HT1080 (cell line): Measurements from ENCODE around the gene INMT. TPM values are rescaled to one million over a fixed set of nuclear protein-coding genes. Genes with fewer than 3 reads are reported as not detected.

ENCODE experiments used
- DNase-seq: peaks from one replicate; pipeline ENCODE4 v3.0.0-alpha.2; 2015; ENCODE audit warnings: low read depth
- total RNA-seq: library from RNA; depleted of rRNA; stranded (reverse); fragments of >200 nt; shearing (Covaris generic); gene quantifications from 2 replicates; pipeline ENCODE4 v1.2.3, GENCODE V29; 2014

INMT gene
- total RNA-seq, 1 experiment from 2014 or later: not detected

DNA sequence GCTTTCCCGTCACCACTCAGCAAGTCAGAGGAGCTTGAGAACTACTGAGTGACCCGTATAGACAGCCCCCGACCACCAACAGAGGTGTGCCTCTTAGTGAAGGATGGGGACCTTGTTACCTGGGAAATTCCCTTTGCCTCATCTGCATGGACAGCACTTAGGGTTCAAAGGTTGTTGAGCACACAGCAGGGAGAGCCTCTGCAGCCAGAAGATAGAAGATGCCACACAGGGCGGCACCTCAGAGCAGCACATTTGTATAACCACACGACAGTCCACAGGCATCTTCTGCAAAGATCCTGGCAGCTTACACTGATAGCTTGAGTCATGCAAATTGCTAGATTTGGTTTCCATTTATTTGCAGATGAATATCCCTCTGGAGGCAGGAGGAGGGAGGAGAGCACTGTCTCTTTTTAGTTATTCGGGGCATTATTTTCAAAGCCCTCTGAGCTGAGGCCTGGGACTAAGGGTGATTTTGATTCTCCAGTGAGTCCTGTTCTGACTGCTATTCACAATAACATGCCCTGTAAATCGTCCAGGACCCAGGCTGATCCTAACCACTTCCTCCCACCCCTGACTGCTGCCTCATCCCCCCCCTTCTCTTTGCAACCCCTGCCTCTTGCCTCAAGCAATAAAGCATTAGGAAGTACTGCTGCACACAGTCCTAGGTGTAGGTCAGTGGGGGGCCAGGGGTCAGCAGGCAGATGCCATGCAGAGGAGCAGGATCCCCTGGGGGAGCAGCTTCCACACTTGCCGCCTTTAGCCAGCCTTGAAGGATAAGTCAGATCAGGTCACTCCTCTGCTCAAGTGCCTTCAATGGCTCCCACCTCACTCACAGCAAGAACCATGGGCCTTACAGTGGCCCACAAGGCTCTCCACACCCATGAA is 24.6 kb upstream of the INMT start:
- no peak for DNase-seq

DNA sequence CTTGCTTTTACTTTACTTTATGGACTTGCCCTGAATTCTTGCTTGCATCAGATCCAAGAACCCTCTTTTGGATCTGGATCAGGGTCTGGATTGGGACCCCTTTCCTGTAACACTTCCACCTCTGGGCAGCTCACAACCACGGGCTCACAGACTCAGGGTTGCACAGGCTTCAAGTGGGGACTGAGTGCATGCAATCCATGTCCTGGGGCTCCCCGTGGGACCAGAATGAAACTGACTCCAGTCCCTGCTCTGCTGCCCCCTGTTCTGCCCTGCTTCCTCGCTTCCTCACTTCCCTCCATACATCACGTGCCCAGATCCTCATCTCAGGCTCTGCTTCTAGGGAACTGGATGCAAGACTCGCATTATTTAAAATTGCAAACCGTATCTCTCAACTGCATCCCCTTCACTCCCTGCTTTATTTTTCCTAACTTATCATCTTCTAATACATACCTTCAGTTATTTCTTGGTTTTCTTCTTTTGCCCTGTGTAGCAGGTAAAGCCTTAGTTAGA is 23.3 kb upstream of the INMT start:
- no peak for DNase-seq

DNA sequence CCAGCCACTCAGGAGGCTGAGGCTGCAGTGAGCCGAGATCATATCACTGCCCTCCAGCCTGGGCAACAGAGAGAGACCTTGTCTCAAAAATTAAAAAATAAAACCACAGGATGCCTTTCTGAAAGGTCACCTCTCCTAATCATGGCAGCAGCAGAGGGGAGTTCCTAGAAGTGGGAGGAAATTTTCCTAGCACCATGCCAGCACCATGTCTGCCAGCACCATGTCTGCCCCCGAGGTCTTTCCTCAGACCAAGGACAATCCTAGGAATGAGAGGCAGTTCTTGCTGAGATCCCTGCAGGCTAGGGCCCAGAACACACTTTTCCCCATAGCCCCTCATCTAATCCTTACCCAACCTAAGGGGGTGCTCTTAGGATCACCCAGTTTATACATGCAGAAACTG is 22.3 kb upstream of the INMT start:
- no peak for DNase-seq

DNA sequence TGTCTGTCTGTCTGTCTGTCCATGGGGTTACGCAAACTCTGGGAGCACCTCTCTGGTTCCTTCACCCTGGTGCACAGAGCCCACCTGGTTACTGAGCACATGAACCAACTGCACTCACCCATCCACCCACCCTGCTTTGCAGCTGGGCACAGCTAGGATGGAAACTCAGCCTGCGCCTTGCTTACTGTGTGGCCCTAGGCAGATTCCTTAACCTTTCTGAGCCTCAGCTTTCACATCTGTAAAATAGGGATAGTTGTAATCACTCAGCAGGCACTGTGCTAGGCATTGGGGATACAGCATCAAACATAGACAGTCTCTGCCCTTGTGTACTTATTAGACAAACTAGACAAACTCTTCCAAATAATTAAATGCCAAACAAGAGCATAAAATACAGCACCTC is 21.8 kb upstream of the INMT start:
- DNase-seq: no peak

DNA sequence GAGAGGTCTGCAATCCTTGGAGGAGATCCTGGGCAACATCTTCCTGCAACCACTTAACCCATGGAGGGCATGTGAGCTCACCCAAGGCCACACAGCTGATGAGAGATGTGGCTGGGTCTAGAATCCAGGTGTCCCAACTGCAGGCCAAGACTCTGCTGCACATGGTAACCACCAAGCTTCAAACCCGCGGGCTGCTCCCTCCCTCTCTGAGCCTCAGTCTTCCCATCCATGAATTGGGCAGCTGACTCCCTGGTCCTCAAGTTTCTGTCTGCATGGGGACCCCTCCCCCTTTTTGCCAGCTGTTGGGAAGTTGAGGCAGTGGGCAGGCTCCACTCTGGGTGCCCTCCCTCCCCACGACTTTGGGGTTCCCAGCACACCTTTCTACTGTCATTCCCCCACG is 20.9 kb upstream of the INMT start:
- no peak for DNase-seq

DNA sequence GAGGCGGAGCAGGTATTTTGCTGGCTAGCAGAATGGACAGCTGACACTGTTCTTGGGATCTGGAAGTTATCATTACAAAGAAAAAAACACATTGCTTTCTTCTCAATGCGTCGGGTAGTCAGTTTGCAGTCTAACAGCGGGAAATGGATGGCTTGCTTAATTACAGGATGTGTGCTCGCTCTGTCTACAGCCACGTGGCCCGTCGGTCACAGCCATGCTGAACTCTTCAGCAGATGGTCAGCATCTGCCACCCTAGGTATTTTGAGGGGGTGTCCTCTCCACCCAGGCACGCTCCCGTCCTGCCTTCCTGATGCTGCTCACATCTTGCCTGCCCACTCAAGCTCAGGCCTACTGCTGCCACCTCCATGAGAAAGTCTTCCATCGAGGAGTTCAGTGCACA is 20.4 kb upstream of the INMT start:
- no peak for DNase-seq

DNA sequence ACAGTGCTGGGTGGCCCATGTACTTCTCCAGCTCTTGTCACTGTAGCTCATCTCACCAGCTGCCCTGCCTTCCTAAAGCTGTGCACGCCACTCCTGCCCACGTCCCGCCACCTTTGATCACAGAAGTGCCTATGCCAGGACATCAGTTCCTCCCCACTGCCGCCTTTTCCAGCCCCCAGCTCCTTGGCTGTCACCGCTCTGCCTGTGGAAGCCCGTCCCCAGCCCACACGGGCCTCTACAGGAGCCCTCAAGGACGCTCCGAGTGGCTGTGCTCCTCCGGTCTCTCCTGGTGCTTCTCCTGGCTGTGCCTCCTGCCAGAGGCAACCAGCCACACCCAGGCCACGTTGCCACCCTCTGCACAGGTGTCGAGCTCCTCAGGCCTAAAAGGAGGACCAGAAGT is 19.3 kb upstream of the INMT start:
- no peak for DNase-seq

DNA sequence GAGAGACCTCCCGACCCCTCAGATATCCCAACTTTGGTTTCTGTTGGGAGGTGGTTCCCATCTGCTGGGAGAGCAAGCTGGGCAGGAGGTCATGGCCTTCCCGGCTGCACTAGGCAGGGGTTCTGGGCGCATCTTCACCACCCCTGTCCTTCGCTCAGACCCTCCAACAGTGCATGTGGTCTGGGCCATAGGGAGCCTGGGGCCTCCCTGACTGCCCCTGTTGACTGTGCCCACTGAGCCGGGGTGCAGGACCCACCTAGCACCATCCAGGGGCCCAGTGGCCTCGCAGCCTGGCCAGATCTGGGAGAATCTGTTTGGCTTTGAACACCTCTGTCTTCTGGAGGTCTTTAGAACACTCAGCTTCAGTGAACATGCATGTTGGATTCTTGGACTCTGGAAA is 18.7 kb upstream of the INMT start:
- no peak for DNase-seq

DNA sequence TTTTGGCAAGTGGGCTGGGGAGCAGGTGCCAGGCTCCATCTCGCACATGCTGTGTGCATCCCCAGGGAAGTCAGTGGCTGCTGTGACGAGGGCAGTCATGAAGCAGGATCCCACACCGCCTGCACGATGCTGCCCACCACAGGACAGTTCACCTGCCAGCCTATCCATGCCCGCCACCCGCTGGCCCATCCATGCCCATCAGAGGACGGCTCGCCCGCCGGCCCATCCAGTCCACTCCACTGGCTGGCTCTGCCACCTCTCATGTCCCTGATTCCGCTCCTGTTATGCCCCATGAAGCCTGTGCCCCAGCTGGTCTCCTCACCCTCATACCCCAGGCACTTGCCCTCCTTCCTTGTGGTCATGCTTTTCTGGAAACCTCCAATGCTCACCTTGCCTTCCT is 18.2 kb upstream of the INMT start:
- no peak for DNase-seq

DNA sequence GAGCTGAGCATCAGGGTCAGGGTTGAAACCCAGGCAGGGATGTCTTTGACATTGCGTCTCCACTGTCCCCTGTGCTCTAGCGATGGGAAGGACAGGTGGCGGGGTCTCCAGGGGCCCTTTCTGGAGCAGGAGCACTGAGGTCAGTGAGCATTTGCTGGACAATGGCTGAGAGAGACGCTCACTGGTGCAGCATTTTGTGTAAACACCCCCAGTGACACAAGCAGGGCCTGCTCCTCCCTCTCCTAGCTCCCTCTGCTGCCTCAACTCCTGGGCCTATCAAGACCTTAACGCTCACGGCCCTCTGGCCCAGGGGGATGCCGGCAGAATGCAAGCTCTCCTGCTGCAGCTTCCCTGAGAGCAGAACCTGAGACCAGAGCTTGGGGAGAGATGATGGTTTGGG is 17.4 kb upstream of the INMT start:
- no peak for DNase-seq

DNA sequence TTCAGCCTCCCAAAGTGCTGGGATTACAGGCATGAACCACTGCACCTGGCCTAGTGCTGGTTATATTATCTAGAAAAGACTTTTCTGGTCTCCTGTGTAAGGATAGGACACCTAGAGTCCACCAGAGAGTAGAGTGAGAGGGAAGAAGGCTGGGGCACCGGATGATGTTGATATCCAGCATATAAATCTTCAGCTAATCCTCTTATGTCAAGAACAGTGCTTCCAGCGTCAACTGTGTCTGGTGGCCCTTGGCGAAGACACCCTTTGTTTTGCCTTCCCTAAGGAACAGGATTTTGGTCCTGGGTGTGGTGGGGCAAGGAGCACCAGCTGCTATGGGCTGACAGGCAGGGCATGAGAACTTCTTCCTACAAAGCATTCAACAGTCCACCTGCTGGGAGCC is 16.3 kb upstream of the INMT start:
- DNase-seq: no peak

DNA sequence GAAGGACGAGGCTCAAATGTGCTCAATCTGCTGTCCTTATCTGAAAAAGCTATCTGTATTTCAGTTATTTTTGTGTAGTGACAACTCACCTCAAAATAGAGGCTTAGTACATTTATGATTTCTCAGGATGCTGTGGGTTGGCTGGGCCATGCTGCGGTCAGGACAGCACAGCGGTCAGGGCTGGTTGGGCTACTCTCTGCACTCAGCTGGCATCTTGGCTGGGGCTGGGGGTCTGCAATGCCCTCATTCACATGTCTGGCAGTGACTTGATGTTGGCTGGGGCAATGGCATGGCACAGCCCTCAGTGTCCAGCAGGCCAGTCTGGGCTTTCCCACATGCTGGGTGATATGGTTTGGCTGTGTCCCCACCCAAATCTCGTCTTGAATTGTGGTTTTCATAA is 15.6 kb upstream of the INMT start:
- DNase-seq: no peak

DNA sequence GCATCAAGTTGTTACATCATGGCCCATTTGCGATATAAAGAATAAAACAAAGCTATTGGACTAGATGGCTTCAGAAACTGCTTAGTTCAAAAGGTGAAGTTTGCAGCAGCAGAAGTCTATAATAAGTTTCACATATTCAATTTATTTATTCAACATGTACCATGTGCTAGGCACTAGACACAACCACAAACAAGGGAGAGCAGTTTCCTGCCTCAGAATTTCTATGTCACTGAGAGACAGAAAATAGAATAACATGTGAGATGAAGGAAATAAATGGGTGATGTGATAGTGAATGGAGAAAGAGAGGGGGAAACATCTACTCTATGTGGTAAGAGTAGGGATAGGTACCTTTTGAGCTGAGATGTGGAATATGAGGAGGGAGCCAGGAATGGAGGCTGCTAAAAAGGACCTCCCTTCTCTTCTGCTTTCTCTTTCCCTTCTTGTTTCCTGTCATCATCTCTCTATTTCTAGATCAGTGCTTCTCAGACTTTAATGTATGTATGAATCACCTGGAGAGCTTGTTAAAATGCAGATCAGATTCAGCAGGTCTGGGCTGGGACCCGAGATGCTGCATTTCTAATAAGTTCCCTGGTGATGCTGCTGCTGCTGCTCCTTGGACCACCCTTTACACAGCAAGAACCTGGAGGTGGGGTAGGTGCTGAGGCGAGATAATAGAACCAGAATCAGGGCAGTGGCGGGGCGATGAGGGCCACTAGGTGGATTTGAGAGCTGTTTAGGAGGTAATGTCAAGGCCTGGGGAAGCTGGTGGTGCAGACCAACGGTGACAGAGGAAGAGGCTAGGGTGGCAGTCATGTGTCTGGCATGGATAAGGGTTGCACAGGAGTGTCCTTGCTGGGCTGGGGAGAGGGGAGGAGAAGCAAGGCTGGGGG is 13.7 kb upstream of the INMT start:
- no peak for DNase-seq

DNA sequence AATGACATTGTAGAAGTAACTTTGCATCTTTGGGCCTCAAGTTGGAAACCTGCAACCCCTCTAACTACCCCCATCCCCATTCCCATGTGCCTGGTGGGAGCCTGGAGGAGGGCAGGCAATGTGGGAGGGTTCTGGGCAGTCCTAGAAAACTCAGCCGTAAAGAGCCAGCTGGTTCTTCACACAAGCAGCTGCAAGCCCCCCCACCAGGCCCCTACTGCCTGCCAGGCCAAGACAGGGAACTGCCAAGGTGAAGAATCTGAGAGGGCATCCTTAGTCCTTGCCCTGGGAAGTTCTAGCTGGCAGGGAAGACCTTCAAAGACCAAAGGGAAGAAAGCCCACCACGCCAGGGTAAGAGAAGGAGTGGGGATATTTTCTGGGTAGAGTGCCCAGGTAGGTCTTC is 12.2 kb upstream of the INMT start:
- DNase-seq: no peak

DNA sequence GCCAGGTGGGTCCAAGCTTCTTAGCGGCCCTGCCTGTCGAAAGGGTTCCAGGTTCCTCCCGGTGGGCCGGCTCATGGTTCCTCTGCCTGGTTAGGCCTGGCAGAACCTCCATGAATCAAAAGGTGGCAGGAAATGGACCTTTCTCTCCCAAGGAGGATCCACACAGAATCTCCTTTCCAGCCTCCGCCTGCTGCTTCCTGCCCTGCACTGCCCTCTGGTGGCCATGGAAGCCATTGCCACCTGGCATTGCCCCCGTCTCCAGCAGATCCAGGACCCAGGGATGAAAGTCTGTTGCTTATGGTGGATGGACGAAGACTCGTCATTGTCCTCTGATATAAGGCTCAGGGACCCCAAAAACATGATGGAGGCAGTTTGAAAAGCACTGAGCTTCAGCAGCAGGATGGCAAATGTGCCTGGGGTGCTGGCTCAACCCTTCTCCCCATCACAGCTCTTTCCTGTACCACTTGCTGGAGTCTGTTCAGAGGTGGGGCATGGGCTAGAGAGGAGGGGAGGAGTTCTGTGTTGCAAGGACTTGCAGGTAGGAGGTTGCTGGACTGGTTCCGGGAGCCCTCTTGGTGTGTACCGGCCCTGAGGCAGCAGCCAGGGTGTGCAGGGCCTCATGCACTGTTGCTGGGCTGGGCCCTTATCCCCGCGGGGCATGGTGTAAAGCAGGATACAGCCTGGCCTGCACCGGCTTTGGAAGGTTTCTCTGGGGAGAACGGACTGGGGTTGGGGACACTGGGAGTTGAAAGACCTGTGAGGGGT is 11.3 kb upstream of the INMT start:
- peak; percentile 64 for DNase-seq

DNA sequence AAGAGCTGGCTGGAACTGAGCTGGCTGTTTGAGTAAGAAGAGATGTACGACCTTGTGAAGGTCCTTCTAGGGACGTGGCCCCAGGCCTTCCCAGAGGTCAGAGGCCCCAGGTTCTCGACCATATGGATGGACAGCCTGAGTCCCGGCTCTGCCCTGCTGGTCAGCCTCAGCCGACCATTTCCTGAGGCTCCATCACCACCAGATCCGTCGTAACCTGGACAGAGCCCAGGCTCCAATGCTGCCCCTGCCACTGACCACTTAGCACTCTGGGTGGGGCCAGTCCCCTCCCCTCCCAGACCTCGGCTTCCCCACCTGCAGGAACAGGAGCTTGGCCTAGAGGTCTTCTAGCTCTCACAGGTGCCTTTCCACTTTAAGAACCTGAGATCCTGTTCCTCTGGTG is 10.6 kb upstream of the INMT start:
- no peak for DNase-seq

DNA sequence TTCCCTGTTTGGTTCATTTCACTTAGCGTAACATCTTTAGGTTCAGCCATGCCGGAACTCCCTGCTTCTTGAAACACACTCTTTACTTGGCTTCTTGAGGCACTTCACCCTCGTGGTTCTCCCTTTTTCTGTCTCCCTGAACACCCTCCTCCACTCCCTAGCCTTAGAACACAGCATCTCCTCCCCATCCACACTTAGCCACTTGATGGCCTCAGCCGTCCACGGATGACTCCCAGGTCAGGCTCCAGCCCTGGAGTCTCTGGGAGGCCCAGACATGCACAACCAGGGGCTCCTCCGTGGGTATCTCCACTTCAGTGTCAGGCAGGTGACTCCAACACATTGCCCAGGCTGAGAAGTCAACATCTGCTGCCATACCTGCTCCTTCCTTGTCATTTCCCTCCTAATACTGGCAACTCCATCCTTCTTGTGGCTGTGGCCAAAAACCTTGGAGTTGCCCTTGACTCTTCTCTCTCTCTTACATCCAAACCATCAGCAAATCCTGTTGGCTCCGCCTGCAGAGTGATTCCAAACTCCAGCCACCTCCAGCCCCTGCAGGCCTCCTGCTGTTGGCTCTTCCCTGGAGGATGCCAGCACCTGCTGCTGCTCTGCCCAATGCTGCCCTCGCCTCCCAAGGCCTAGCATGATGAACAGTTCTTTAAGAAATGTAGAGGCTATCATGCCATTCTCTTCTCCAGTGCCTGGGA is 8.4 kb upstream of the INMT start:
- DNase-seq: peak; percentile 27

DNA sequence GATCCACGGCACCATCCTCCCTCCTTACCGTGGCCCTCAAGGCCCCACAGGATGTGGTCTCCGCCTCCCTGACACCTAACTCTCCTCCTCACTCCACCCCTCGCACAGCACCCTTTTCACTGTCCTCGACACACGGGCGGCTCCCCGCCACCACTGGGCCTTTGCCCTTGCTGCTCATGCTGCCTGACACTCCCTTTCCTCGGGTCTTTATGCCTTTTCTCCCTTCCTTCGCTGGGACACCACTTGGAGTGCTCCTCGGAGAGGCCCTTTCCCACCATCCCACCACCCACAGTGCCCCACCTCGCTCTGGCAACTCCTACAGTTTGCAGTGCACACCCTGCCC is 7.9 kb upstream of the INMT start:
- no peak for DNase-seq

DNA sequence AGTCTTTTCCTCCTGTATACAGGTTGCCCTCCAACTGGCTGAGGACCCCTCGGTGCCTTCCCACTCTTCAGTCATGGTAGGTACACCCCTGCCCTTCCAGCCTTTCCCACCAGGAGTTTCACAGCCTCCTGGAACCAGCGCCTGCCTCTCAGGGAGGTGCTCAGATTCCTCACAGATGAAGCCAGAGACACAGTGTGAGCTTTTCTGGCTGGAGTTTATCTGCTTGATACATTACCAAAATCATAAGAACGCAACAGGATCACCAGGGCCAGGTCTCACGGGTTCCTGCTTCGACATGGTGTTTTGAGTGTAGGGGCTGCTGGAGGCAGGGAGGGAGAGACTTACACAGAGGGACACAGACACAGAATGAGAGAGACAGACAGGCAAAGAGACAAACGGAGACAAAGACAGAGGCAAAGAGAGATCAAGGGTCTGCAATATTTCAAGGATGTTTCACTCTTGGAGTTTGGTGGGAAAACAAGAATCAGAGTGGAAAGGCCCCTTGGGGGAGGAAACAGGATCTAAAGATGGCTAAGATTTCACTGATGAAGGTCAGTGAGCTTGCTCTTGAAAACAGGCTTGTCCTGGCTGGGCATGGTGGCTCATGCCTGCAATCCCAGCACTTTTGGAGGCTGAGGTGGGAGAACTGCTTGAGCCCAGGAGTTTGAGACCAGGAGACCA is 6.5 kb upstream of the INMT start:
- no peak for DNase-seq

DNA sequence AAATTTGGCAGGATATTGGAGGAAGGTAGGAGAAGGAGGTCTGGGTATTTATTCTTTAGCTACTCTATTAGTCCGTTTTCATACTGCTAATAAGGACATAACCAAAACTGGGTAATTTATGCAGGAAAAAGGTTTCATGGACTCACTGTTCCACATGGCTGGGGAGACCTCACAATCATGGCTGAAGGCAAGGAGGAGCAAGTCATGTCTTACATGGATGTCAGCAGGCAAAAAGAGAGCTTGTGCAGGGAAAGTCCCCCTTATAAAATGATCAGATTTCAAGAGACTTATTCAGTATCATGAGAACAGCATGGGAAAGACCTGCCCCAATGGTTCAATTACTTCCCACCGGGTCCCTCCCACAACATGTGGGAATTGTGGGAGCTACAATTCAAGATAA is 1.9 kb upstream of the INMT start:
- no peak for DNase-seq
